Smooth muscle cell (in vitro differentiated cells): ENCODE measurements around the gene WDR5. TPM values are rescaled to one million over a fixed set of nuclear protein-coding genes. Genes with fewer than 3 reads are reported as not detected.
"Not testable (repeated sequence)": the region's sequence is repeated elsewhere in the genome, so short reads cannot be mapped to it uniquely, and the experiment has no call there.

Experiments
- DNase-seq: peaks from one replicate; lab custom pipeline; 2025; ENCODE audit not compliant: unreplicated experiment; lab: John Stamatoyannopoulos, UW
- H2AFZ ChIP-seq: fragments of 200-600 bp; sonication (generic); 2 replicates; pipeline ENCODE4 v1.6.0; 2016; ENCODE audit warnings: antibody characterized with exemption, low read depth, mild to moderate bottlenecking
- H3F3A ChIP-seq: fragments of 200-600 bp; sonication (generic); 2 replicates; pipeline ENCODE4 v1.6.0; 2017; ENCODE audit warnings: antibody characterized with exemption, low read depth
- H3K27ac ChIP-seq: fragments of 200-600 bp; sonication (generic); 2 replicates; pipeline ENCODE4 v1.5.1; 2016; ENCODE audit warnings: low read depth, mild to moderate bottlenecking
- H3K27me3 ChIP-seq: fragments of 200-600 bp; sonication (generic); 2 replicates; pipeline ENCODE4 v1.6.1; 2016; ENCODE audit warnings: low read depth, mild to moderate bottlenecking
- H3K36me3 ChIP-seq: fragments of 200-600 bp; sonication (generic); 2 replicates; pipeline ENCODE4 v1.5.1; 2016; ENCODE audit warnings: low read depth
- H3K4me1 ChIP-seq: fragments of 200-600 bp; sonication (generic); 2 replicates; pipeline ENCODE4 v1.5.1; 2016; ENCODE audit warnings: low read depth
- H3K4me2 ChIP-seq: fragments of 200-600 bp; sonication (generic); 2 replicates; pipeline ENCODE4 v1.6.0; 2016; ENCODE audit warnings: mild to moderate bottlenecking
- H3K4me3 ChIP-seq: fragments of 200-600 bp; sonication (generic); 2 replicates; pipeline ENCODE4 v1.5.1; 2016; ENCODE audit warnings: mild to moderate bottlenecking
- H3K79me2 ChIP-seq: fragments of 200-600 bp; sonication (generic); 2 replicates; pipeline ENCODE4 v1.6.0; 2016; ENCODE audit warnings: low read depth, mild to moderate bottlenecking
- H3K9ac ChIP-seq: fragments of 200-600 bp; sonication (generic); 2 replicates; pipeline ENCODE4 v1.6.0; 2016; ENCODE audit warnings: low read depth
- H3K9me3 ChIP-seq: fragments of 200-600 bp; sonication (generic); replicated peaks from 2 replicates; pipeline ENCODE4 v1.5.1; 2016; ENCODE audit warnings: low read depth
- H4K20me1 ChIP-seq: fragments of 200-600 bp; sonication (generic); 2 replicates; pipeline ENCODE4 v1.6.0; 2016; ENCODE audit warnings: low read depth
- whole genome bisulfite sequencing: methylation state at CpG from one replicate; pipeline ENCODE4 v1.1.7; 2016; ENCODE audit warnings: low lambda C conversion rate; 5-methylcytosine and 5-hydroxymethylcytosine counted together
- polyA plus RNA-seq: library from polyadenylated mRNA; unstranded; fragments of >200 nt; fragmentation: Nextera tagmentation; extraction: Ambion mirVana; gene quantifications from 2 replicates; pipeline ENCODE4 v1.2.1, GENCODE V29; 2016
- total RNA-seq: library from RNA; depleted of rRNA; stranded (reverse); fragments of >200 nt; gene quantifications from 2 replicates; pipeline ENCODE4 v1.2.3, GENCODE V29; 2014
- TF ChIP-seq, protein P1 (sequence below): fragments of 200-600 bp; sonication (generic); IDR thresholded peaks from 2 replicates; pipeline ENCODE4 v1.5.1; 2017; ENCODE audit warnings: borderline replicate concordance, mild to moderate bottlenecking, antibody characterized with exemption; ENCODE audit not compliant: insufficient read depth, poor library complexity, severe bottlenecking

Gene WDR5
- total and polyA plus RNA-seq, 2 experiments from 2014 or later = 9.8 to 15.7 TPM

DNA sequence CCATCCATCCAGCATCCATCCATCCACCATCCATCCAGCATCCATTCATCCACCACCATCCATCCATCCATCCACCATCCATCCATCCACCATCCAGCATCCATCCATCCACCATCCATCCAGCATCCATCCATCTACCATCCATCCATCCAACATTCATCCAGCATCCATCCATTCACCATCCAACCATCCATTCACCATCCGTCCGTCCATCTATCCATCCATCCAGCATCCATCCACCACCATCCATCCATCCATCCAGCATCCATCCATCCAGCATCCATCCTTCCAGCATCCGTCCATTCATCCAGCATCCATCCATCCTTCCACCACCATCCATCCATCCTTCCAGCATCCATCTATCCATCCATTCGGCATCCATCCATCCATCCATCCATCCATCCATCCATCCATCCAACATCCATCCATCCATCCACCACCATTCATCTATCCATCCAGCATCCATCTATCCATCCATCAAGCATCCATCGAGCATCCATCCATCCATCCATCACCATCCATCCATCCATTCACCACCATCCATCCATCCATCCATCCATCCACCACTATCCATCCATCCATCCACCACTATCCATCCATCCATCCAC, 32.4 kb upstream of the WDR5 start:
- no peak for DNase-seq

DNA sequence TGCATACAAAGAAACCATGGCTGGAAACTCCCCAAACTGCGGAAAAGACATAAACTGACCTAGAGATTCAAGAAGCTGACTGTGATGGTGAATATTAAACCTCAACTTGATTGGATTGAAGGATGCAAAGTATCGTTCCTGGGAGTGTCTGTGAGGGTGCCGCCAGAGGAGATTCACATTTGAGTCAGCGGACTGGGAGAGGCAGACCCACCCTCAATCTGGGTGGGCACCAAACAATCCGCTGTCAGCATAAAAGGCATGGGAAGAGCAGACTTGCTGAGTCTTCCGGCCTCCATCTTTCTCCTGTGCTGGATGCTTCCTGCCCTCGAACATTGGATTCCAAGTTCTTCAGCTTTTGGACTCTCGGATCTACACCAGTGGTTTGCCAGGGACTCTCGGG, 24.8 kb upstream of the WDR5 start:
- no peak overlapping the region for H3K27ac ChIP-seq
- H3K36me3 ChIP-seq = no peaks in the 10 kb centered on the region
- H2AFZ ChIP-seq = no peak overlapping the region
- H3K79me2 ChIP-seq = no peaks in the 10 kb centered on the region
- H3F3A ChIP-seq = no peaks in the 10 kb centered on the region
- H3K4me2 ChIP-seq = no peak overlapping the region
- TF ChIP-seq, protein P1, sequence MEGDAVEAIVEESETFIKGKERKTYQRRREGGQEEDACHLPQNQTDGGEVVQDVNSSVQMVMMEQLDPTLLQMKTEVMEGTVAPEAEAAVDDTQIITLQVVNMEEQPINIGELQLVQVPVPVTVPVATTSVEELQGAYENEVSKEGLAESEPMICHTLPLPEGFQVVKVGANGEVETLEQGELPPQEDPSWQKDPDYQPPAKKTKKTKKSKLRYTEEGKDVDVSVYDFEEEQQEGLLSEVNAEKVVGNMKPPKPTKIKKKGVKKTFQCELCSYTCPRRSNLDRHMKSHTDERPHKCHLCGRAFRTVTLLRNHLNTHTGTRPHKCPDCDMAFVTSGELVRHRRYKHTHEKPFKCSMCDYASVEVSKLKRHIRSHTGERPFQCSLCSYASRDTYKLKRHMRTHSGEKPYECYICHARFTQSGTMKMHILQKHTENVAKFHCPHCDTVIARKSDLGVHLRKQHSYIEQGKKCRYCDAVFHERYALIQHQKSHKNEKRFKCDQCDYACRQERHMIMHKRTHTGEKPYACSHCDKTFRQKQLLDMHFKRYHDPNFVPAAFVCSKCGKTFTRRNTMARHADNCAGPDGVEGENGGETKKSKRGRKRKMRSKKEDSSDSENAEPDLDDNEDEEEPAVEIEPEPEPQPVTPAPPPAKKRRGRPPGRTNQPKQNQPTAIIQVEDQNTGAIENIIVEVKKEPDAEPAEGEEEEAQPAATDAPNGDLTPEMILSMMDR = no peak
- no peak for DNase-seq
- H4K20me1 ChIP-seq = no peaks in the 10 kb centered on the region
- 87% methylated on average over 9 of the region's 9 CpGs for WGBS
- H3K9me3 ChIP-seq = no peaks in the 10 kb centered on the region
- no peak overlapping the region for H3K4me3 ChIP-seq
- no peaks in the 10 kb centered on the region for H3K27me3 ChIP-seq
- no peaks in the 10 kb centered on the region for H3K4me1 ChIP-seq
- no peak overlapping the region for H3K9ac ChIP-seq

More for the DNA sequence above, 32.4 kb upstream of the WDR5 start:
- 67% methylated on average over 5 of the region's 5 CpGs for WGBS
- Histone ChIP-seq H3K27ac (no peak overlapping the region), H3K36me3 (no peaks in the 10 kb centered on the region), H3K27me3 (no peaks in the 10 kb centered on the region), H3K4me1 (no peaks in the 10 kb centered on the region), H3F3A (no peaks in the 10 kb centered on the region), H2AFZ (no peak overlapping the region), H3K9ac (no peak overlapping the region), H4K20me1 (no peaks in the 10 kb centered on the region), H3K4me2 (no peak overlapping the region), H3K9me3 (no peaks in the 10 kb centered on the region), H3K79me2 (no peaks in the 10 kb centered on the region), H3K4me3 (no peak overlapping the region)
- TF ChIP-seq, protein P1 = no peak

DNA sequence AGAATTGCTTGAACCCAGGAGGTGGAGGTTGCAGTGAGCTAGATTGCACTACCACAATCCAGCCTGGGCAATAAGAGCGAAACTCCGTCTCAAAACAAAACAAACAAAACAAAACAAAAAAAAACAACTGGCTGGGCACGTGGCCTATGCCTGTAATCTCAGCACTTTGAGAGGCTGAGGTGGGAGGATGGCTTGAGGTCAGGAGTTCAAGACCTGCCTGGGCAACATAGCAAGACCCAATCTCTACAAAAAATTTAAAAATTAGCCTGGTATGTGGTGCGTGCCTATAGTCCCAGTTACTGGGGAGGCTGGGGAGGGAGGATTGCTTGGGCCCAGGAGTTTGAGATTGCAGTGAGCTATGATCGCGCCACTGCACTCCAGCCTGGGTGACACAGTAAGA, 23.3 kb upstream of the WDR5 start:
- Histone ChIP-seq H2AFZ (no peak overlapping the region), H4K20me1 (no peaks in the 10 kb centered on the region), H3K79me2 (no peaks in the 10 kb centered on the region), H3K27me3 (no peaks in the 10 kb centered on the region), H3K36me3 (no peaks in the 10 kb centered on the region), H3K4me2 (no peak overlapping the region), H3K4me3 (no peak overlapping the region), H3F3A (no peaks in the 10 kb centered on the region), H3K4me1 (no peaks in the 10 kb centered on the region), H3K9ac (no peak overlapping the region), H3K27ac (no peak overlapping the region), H3K9me3 (no peaks in the 10 kb centered on the region)
- DNase-seq = no peak
- 94% methylated on average over 6 of the region's 6 CpGs for WGBS
- TF ChIP-seq, protein P1 = no peak

DNA sequence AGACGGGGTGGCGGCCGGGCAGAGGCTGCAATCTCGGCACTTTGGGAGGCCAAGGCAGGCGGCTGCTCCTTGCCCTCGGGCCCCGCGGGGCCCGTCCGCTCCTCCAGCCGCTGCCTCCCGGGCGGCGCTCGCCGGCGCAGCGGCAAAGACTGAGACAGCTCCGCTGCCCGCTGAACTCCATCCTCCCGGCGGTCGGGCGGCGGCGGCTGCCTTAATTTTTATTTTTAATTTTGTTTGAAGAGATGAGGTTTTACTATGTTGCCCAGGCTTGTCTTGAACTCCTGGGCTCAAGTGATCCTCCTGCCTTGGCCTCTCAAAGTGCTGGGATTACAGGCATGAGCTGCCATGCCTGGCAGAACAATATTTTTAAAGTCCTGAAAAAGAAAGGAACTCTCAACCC, 16.9 kb upstream of the WDR5 start:
- H3K4me2 ChIP-seq, H3K4me3 ChIP-seq, H4K20me1 ChIP-seq, H3K79me2 ChIP-seq, H3K9ac ChIP-seq, H3K36me3 ChIP-seq, DNase-seq, H2AFZ ChIP-seq, H3K27me3 ChIP-seq, H3K9me3 ChIP-seq, H3F3A ChIP-seq, H3K4me1 ChIP-seq, H3K27ac ChIP-seq: not testable (repeated sequence)
- 99% methylated on average over 9 of the region's 26 CpGs for WGBS
